Nephron progenitor cell (in vitro differentiated cells): ENCODE measurements around the gene WBP11.

Experiments used
- DNase-seq: peaks from one replicate; pipeline ENCODE4 v3.0.0; 2021
- H3K27ac Mint-ChIP-seq: 2 replicates; pipeline ENCODE4 v1.8.0; 2021; ENCODE audit warnings: mild to moderate bottlenecking, moderate library complexity, mixed read lengths
- H3K27me3 Mint-ChIP-seq: 2 replicates; pipeline ENCODE4 v1.8.0; 2021; ENCODE audit warnings: mild to moderate bottlenecking, low read depth, mixed read lengths; ENCODE audit not compliant: poor library complexity
- H3K36me3 Mint-ChIP-seq: 2 replicates; pipeline ENCODE4 v1.8.0; 2021; ENCODE audit warnings: low read depth, mixed read lengths
- H3K4me1 Mint-ChIP-seq: 2 replicates; pipeline ENCODE4 v1.8.0; 2021; ENCODE audit warnings: mixed read lengths
- H3K4me3 Mint-ChIP-seq: 2 replicates; pipeline ENCODE4 v1.8.0; 2021; ENCODE audit warnings: mild to moderate bottlenecking, moderate library complexity, mixed read lengths
- H3K9me3 Mint-ChIP-seq: 2 replicates; pipeline ENCODE4 v1.8.0; 2021; ENCODE audit warnings: mild to moderate bottlenecking, moderate library complexity, mixed read lengths
- TF ChIP-seq, protein P1 (sequence below): fragments of 200-600 bp; sonication (generic); IDR thresholded peaks from 2 replicates; pipeline ENCODE4 v1.5.0; 2021; ENCODE audit warnings: antibody characterized with exemption

The WBP11 gene

GRCh38 chr12:14795028-14795448 is 8.2 kb downstream of the WBP11 start:
- Mint-ChIP-seq H3K4me3 (no peak overlapping the region), H3K9me3 (no peaks in the 10 kb centered on the region), H3K27me3 (no peaks in the 10 kb centered on the region), H3K4me1 (no peaks in the 10 kb centered on the region), H3K27ac (no peak overlapping the region), H3K36me3 (peaks cover 88% of the 10 kb centered on the region)
- DNase-seq: no peak
- TF ChIP-seq, protein P1, sequence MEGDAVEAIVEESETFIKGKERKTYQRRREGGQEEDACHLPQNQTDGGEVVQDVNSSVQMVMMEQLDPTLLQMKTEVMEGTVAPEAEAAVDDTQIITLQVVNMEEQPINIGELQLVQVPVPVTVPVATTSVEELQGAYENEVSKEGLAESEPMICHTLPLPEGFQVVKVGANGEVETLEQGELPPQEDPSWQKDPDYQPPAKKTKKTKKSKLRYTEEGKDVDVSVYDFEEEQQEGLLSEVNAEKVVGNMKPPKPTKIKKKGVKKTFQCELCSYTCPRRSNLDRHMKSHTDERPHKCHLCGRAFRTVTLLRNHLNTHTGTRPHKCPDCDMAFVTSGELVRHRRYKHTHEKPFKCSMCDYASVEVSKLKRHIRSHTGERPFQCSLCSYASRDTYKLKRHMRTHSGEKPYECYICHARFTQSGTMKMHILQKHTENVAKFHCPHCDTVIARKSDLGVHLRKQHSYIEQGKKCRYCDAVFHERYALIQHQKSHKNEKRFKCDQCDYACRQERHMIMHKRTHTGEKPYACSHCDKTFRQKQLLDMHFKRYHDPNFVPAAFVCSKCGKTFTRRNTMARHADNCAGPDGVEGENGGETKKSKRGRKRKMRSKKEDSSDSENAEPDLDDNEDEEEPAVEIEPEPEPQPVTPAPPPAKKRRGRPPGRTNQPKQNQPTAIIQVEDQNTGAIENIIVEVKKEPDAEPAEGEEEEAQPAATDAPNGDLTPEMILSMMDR: no peak

DNA sequence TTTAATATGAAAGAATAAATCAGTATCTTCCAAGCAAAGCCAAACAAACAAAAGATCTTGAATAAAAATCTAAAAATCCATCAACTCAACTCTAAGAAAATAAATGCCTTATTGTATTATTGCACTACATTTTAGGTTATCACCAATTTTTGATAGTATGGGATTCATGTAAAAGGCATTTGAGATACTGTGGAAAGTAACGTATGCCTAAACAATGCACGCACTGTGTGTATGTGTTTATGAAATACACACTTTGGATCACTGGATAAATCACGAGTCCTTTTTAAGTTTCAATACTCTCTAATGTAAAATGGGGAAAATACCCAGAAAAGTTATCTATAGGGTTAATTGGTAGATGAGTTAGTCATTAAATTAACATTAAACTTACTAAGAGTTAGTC is 17.7 kb downstream of the WBP11 start:
- peaks cover 42% of the 10 kb centered on the region for H3K36me3 Mint-ChIP-seq
- TF ChIP-seq, protein P1: no peak
- no peaks in the 10 kb centered on the region for H3K27me3 Mint-ChIP-seq
- H3K4me1 Mint-ChIP-seq: no peaks in the 10 kb centered on the region
- H3K4me3 Mint-ChIP-seq: no peak overlapping the region
- no peak for DNase-seq
- H3K27ac Mint-ChIP-seq: no peak overlapping the region
- H3K9me3 Mint-ChIP-seq: no peaks in the 10 kb centered on the region

DNA sequence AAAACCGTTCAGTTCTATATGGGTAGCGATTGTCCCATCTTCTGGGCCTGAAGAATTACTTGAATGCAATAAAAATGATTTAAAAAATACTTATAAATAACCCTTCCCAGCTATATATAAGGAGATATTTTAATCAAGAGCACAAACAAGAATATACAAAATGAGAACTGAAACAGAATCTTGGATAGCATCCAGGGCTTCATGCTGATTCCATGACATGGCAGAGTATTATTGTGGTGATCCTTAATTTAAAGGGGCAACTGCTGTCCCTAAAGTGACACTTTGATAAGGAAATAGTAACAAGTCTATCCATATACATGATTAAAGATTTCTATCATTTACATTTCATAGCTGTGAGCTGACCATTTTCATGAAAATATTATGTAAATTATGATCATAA is 18.8 kb downstream of the WBP11 start:
- no peaks in the 10 kb centered on the region for H3K4me1 Mint-ChIP-seq
- TF ChIP-seq, protein P1: no peak

DNA sequence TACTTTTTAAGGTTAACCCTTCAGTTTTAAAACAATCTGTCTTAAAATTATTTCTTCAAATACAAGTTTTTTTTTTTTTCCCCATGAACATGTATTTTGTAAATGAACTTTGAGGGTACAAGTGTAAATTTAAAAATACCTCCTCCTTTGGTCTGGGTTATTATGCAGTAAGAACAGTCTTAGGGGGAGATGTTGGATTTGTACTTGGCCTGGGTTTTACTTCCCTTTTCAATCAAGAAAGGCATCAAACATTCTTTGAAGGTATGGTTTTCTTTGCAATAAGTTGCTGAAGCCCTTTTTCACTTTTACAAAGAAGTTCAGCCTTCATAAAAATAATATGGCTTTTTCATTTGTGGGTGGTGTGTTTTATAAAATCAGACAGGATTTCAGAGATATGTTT is 20.5 kb downstream of the WBP11 start:
- Mint-ChIP-seq H3K27me3 (no peaks in the 10 kb centered on the region), H3K4me1 (peaks cover 6% of the 10 kb centered on the region), H3K27ac (no peak overlapping the region), H3K36me3 (peaks cover 18% of the 10 kb centered on the region), H3K4me3 (no peak overlapping the region), H3K9me3 (no peaks in the 10 kb centered on the region)
- no peak for DNase-seq
- TF ChIP-seq, protein P1: no peak

More for the DNA sequence above, 18.8 kb downstream of the WBP11 start:
- DNase-seq: no peak
- Mint-ChIP-seq H3K36me3 (peaks cover 31% of the 10 kb centered on the region), H3K4me3 (no peak overlapping the region), H3K27ac (no peak overlapping the region), H3K9me3 (no peaks in the 10 kb centered on the region), H3K27me3 (no peaks in the 10 kb centered on the region)

DNA sequence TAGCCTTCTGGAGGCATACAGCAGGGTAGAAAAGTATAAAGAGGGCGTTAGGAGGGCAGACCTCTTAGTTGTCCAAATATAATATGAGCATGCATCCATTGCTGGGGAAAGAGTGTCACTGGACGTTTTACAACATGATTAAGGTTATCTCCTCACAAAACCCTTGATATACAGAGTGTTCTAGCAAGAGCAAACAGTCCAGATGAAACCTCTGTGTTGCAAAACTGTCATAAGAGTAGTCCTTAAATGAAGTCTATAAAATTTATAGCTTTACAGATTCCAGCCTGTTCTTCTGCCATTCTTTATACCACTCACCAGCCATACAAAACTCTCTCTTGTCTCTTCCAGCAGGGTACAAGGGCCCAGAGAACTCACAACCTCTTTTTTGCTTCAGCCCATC is 21.7 kb downstream of the WBP11 start:
- Mint-ChIP-seq H3K27me3 (no peaks in the 10 kb centered on the region), H3K4me3 (no peak overlapping the region), H3K4me1 (peaks cover 18% of the 10 kb centered on the region), H3K9me3 (no peaks in the 10 kb centered on the region), H3K36me3 (peaks cover 6% of the 10 kb centered on the region), H3K27ac (peak overlapping the region; percentile 40)
- DNase-seq: no peak
- TF ChIP-seq, protein P1: no peak

DNA sequence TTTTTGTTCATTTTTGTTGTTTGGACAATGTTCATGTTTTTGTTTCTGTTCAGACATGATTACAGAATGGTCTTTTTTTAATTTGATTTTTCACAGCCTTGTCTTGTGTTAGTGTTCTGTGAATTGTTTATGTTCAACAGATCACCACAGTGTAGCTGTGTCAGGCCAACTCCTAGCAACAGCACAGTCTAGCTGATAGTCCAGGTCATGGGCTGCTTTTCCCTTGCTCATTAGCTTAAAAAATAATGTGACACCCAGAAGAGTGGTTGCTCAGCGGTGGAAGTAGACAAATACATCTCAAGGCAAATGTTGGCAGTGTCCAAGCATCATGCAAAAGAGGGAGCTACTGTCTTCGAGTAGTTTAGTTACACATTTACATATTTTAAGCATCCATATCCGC is 22.4 kb downstream of the WBP11 start:
- peaks cover 25% of the 10 kb centered on the region for H3K4me1 Mint-ChIP-seq
- no peak overlapping the region for H3K27ac Mint-ChIP-seq
- peaks cover 4% of the 10 kb centered on the region for H3K36me3 Mint-ChIP-seq
- H3K27me3 Mint-ChIP-seq: no peaks in the 10 kb centered on the region
- DNase-seq: no peak
- no peak overlapping the region for H3K4me3 Mint-ChIP-seq
- no peaks in the 10 kb centered on the region for H3K9me3 Mint-ChIP-seq
- TF ChIP-seq, protein P1: no peak
